ENCODE measurements around the gene CHD6. TPM values are rescaled to one million over a fixed set of nuclear protein-coding genes. Genes with fewer than 3 reads are reported as not detected.

Gene CHD6
- total RNA-seq, 1 experiment from 2014 or later = 26.6 TPM

GRCh38 chr20:41615676-41616075, 2.5 kb downstream of the CHD6 start:
- no peaks in the 10 kb centered on the region for H3K36me3 ChIP-seq (ENCODE audit: control insufficient read depth in 1 of 2, insufficient read depth in 2 of 2, low read length in 2 of 2)
- H3K4me2 ChIP-seq (ENCODE audit: low read length) = no peak overlapping the region
- CTCF ChIA-PET = no interaction called here
- no peak overlapping the region for H2AFZ ChIP-seq (ENCODE audit: low read depth, low read length, poor library complexity, severe bottlenecking)
- peaks cover 39% of the 10 kb centered on the region for H3K79me2 ChIP-seq (ENCODE audit: insufficient read depth, low read length)
- no peaks in the 10 kb centered on the region for H3K27me3 ChIP-seq (ENCODE audit: insufficient read depth, low read length)
- H3K9me3 ChIP-seq (ENCODE audit: control insufficient read depth in 1 of 2, insufficient read depth in 1 of 2, low read depth in 1 of 2, low read length in 2 of 2) = no peaks in the 10 kb centered on the region
- H3K4me3 ChIP-seq (replicated peaks in 1 of 2; ENCODE audit: low read depth in 1 of 2, low read length in 2 of 2) = no peak overlapping the region
- intact Hi-C loops (cut with micrococcal nuclease) = no loop called here
- ATAC-seq = no peak
- TF ChIP-seq, protein P1, sequence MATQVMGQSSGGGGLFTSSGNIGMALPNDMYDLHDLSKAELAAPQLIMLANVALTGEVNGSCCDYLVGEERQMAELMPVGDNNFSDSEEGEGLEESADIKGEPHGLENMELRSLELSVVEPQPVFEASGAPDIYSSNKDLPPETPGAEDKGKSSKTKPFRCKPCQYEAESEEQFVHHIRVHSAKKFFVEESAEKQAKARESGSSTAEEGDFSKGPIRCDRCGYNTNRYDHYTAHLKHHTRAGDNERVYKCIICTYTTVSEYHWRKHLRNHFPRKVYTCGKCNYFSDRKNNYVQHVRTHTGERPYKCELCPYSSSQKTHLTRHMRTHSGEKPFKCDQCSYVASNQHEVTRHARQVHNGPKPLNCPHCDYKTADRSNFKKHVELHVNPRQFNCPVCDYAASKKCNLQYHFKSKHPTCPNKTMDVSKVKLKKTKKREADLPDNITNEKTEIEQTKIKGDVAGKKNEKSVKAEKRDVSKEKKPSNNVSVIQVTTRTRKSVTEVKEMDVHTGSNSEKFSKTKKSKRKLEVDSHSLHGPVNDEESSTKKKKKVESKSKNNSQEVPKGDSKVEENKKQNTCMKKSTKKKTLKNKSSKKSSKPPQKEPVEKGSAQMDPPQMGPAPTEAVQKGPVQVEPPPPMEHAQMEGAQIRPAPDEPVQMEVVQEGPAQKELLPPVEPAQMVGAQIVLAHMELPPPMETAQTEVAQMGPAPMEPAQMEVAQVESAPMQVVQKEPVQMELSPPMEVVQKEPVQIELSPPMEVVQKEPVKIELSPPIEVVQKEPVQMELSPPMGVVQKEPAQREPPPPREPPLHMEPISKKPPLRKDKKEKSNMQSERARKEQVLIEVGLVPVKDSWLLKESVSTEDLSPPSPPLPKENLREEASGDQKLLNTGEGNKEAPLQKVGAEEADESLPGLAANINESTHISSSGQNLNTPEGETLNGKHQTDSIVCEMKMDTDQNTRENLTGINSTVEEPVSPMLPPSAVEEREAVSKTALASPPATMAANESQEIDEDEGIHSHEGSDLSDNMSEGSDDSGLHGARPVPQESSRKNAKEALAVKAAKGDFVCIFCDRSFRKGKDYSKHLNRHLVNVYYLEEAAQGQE (IDR thresholded peaks at IDR 0.05; ENCODE audit: low read depth) = no peak
- TF ChIP-seq RAD21 (IDR thresholded peaks at IDR 0.05; ENCODE audit: low read depth) (no peak), ZNF274 (IDR thresholded peaks at IDR 0.05; ENCODE audit: low read depth, low read length) (no peak), CEBPB (IDR thresholded peaks at IDR 0.05; ENCODE audit: low read depth) (no peak), POLR2AphosphoS5 (IDR thresholded peaks at IDR 0.05; ENCODE audit: low read depth, low read length) (no peak), POLR2A (IDR thresholded peaks at IDR 0.05; ENCODE audit: borderline replicate concordance, extremely low read depth, insufficient read depth, insufficient read length) (no peak), YY1 (IDR thresholded peaks at IDR 0.05; ENCODE audit: extremely low read depth, insufficient replicate concordance, low read depth, low read length) (no peak), EGR1 (IDR thresholded peaks at IDR 0.05; ENCODE audit: low read depth) (no peak)
- TF ChIP-seq, protein P2, sequence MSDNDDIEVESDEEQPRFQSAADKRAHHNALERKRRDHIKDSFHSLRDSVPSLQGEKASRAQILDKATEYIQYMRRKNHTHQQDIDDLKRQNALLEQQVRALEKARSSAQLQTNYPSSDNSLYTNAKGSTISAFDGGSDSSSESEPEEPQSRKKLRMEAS (IDR thresholded peaks at IDR 0.05) = no peak
- TF ChIP-seq, protein P3, sequence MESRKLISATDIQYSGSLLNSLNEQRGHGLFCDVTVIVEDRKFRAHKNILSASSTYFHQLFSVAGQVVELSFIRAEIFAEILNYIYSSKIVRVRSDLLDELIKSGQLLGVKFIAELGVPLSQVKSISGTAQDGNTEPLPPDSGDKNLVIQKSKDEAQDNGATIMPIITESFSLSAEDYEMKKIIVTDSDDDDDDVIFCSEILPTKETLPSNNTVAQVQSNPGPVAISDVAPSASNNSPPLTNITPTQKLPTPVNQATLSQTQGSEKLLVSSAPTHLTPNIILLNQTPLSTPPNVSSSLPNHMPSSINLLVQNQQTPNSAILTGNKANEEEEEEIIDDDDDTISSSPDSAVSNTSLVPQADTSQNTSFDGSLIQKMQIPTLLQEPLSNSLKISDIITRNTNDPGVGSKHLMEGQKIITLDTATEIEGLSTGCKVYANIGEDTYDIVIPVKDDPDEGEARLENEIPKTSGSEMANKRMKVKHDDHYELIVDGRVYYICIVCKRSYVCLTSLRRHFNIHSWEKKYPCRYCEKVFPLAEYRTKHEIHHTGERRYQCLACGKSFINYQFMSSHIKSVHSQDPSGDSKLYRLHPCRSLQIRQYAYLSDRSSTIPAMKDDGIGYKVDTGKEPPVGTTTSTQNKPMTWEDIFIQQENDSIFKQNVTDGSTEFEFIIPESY (IDR thresholded peaks at IDR 0.05; ENCODE audit: extremely low read depth, insufficient replicate concordance, low read length) = no peak
- no peaks in the 10 kb centered on the region; the same call in 1 of the 2 replicates for H4K20me1 ChIP-seq (ENCODE audit: insufficient read depth)
- H3K27ac ChIP-seq (ENCODE audit: low read depth, low read length) = no peak overlapping the region
- DNase-seq (ENCODE audit: low read depth, low spot score) = no peak
- H3K4me1 ChIP-seq (ENCODE audit: control insufficient read depth in 1 of 2, insufficient read depth in 2 of 2, low read length in 2 of 2) = peaks cover 6 to 11% of the 10 kb centered on the region in 2 experiments; a peak in 3 of 4 replicates
- H3K9me2 ChIP-seq (ENCODE audit: insufficient read depth) = no peaks in the 10 kb centered on the region
- RAD21 ChIA-PET (ENCODE audit: low non-redundant PET in 1 of 2, low total read pairs in 2 of 2, uncharacterized antibody in 2 of 2, unreplicated experiment in 2 of 2) = no interaction called here
- POLR2A ChIA-PET = no interaction called here
- H3K9ac ChIP-seq (ENCODE audit: low read length) = no peak overlapping the region
- BruUV-seq (replicated peaks) = no TSS peak

Data from HCT116 (cell line).